HCT116 (cell line): ENCODE data around the gene LAMB4. TPM values are rescaled to one million over a fixed set of nuclear protein-coding genes. Genes with fewer than 3 reads are reported as not detected.

Source experiments
- ATAC-seq: fragments of 200-7000 bp; cut with Tn5 transposase; 2 replicates; pipeline ENCODE4 v1.9.1; 2020; ENCODE audit warnings: mild to moderate bottlenecking, moderate library complexity
- BruUV-seq: library from RNA; stranded (reverse); fragments of 400-500 nt; replicated peaks from 2 replicates; lab custom pipeline; 2021; lab: Mats Ljungman, UMichigan
- CTCF ChIA-PET: fragments of 300-600 bp; sonication (Branson Sonifier 250); formaldehyde crosslinking; loops from one replicate; lab custom pipeline; 2021; ENCODE audit warnings: antibody characterized with exemption; lab: Charles Lee
- POLR2A ChIA-PET: fragments of 300-600, 350-600 bp; sonication (Branson Sonifier 250); formaldehyde crosslinking; loops from one replicate; lab custom pipeline; 2021; ENCODE audit warnings: antibody characterized with exemption; lab: Charles Lee
- RAD21 ChIA-PET, 2 experiments: fragments of 300-600 bp; sonication (Branson Sonifier 250); formaldehyde crosslinking; loops; one replicate each; lab custom pipeline; 2023; ENCODE audit warnings: low total read pairs in 2 of 2; ENCODE audit not compliant: uncharacterized antibody in 2 of 2, unreplicated experiment in 2 of 2, low non-redundant PET in 1 of 2; lab: Charles Lee
- DNase-seq: peaks from one replicate; pipeline ENCODE4 v3.0.0-alpha.2; 2010; ENCODE audit warnings: low read depth, low spot score
- H2AFZ ChIP-seq: fragments of 200-600 bp; shearing (Covaris generic), sonication (generic); 2 replicates; pipeline ENCODE4 v1.6.1; 2017; ENCODE audit warnings: low read depth, mixed run types, mixed read lengths, antibody characterized with exemption, low read length; ENCODE audit not compliant: poor library complexity, severe bottlenecking
- H3K27ac ChIP-seq: 2 replicates; pipeline ENCODE4 v1.5.1; 2012; ENCODE audit warnings: low read depth, low read length
- H3K27me3 ChIP-seq: fragments of 200-600 bp; sonication (generic); 2 replicates; pipeline ENCODE4 v1.6.1; 2016; ENCODE audit warnings: mixed run types, low read length, mixed read lengths; ENCODE audit not compliant: insufficient read depth
- H3K36me3 ChIP-seq, 2 experiments: fragments of 200-500 bp in 1 of 2; fragments of 200-600 bp in 1 of 2; sonication (Bioruptor generic) in 1 of 2; sonication (generic) in 1 of 2; 2 replicates each; pipeline versions ENCODE4 v1.5.1 to v1.6.1; 2014 to 2016; ENCODE audit warnings: low read length in 2 of 2, inconsistent platforms in 1 of 2, mixed read lengths in 1 of 2, mixed run types in 1 of 2; ENCODE audit not compliant: insufficient read depth in 2 of 2, control insufficient read depth in 1 of 2
- H3K4me1 ChIP-seq, 2 experiments: fragments of 200-600 bp in 1 of 2; sonication (generic) in 1 of 2; 2 replicates each; pipeline versions ENCODE4 v1.5.1 to v1.6.1; 2012 to 2017; ENCODE audit warnings: low read length in 2 of 2, inconsistent platforms in 1 of 2, mild to moderate bottlenecking in 1 of 2, mixed read lengths in 1 of 2, mixed run types in 1 of 2, moderate library complexity in 1 of 2; ENCODE audit not compliant: insufficient read depth in 2 of 2, control insufficient read depth in 1 of 2
- H3K4me2 ChIP-seq: fragments of 200-600 bp; sonication (generic); 2 replicates; pipeline ENCODE4 v1.6.1; 2017; ENCODE audit warnings: mixed run types, low read length, mixed read lengths
- H3K4me3 ChIP-seq, 2 experiments: fragments of 200-600 bp in 1 of 2; sonication (generic) in 1 of 2; replicated peaks in 1 of 2; 2 replicates each; pipeline ENCODE4 v1.5.1; 2011 to 2016; ENCODE audit warnings: low read length in 2 of 2, control low read depth in 1 of 2, low read depth in 1 of 2, mild to moderate bottlenecking in 1 of 2, mixed read lengths in 1 of 2, mixed run types in 1 of 2
- H3K79me2 ChIP-seq: fragments of 200-600 bp; sonication (generic); 2 replicates; pipeline ENCODE4 v1.6.1; 2017; ENCODE audit warnings: mild to moderate bottlenecking, mixed run types, low read length, moderate library complexity, mixed read lengths; ENCODE audit not compliant: insufficient read depth
- H3K9ac ChIP-seq: fragments of 200-600 bp; sonication (generic); 2 replicates; pipeline ENCODE4 v1.6.1; 2016; ENCODE audit warnings: low read length, mixed read lengths
- H3K9me2 ChIP-seq: fragments of 200-600 bp; sonication (generic), shearing (Covaris generic); 2 replicates; pipeline ENCODE4 v1.6.1; 2017; ENCODE audit warnings: mixed run types, mild to moderate bottlenecking, moderate library complexity; ENCODE audit not compliant: insufficient read depth
- H3K9me3 ChIP-seq, 2 experiments: fragments of 200-500 bp in 1 of 2; fragments of 200-600 bp in 1 of 2; sonication (Bioruptor generic) in 1 of 2; sonication (generic) in 1 of 2; 2 replicates each; pipeline ENCODE4 v1.6.1; 2014 to 2017; ENCODE audit warnings: low read length in 2 of 2, mixed read lengths in 2 of 2, inconsistent platforms in 1 of 2, low read depth in 1 of 2, mild to moderate bottlenecking in 1 of 2, mixed run types in 1 of 2, moderate library complexity in 1 of 2; ENCODE audit not compliant: control insufficient read depth in 1 of 2, insufficient read depth in 1 of 2
- H4K20me1 ChIP-seq: fragments of 200-600 bp; sonication (generic), shearing (Covaris generic); 2 replicates; pipeline ENCODE4 v1.6.1; 2017; ENCODE audit warnings: mixed run types, mild to moderate bottlenecking, moderate library complexity; ENCODE audit not compliant: insufficient read depth
- EZH2 ChIP-seq: fragments of 200-600 bp; sonication (generic); IDR thresholded peaks from 2 replicates; pipeline ENCODE4 v1.6.1; 2017; ENCODE audit warnings: antibody characterized with exemption, mixed run types
- POLR2A ChIP-seq: IDR thresholded peaks from 2 replicates; pipeline ENCODE4 v1.7.0; 2011; ENCODE audit warnings: borderline replicate concordance; ENCODE audit not compliant: insufficient read depth, insufficient read length; ENCODE audit errors: extremely low read depth
- POLR2AphosphoS5 ChIP-seq: IDR thresholded peaks from 2 replicates; pipeline ENCODE4 v1.6.1; 2011; ENCODE audit warnings: mild to moderate bottlenecking, low read depth, low read length, moderate library complexity
- SIN3A ChIP-seq: IDR thresholded peaks from 2 replicates; pipeline ENCODE4 v1.6.1; 2012; ENCODE audit warnings: low read depth
- SP1 ChIP-seq: IDR thresholded peaks from 2 replicates; pipeline ENCODE4 v1.6.1; 2012; ENCODE audit warnings: low read depth
- YY1 ChIP-seq: IDR thresholded peaks from 2 replicates; pipeline ENCODE4 v1.6.1; 2011; ENCODE audit warnings: low read length, low read depth, moderate library complexity, mild to moderate bottlenecking; ENCODE audit not compliant: insufficient replicate concordance; ENCODE audit errors: extremely low read depth
- ZNF274 ChIP-seq: fragments of 200-500 bp; sonication (Bioruptor generic); IDR thresholded peaks from 2 replicates; pipeline ENCODE4 v1.6.1; 2014; ENCODE audit warnings: mild to moderate bottlenecking, low read depth, low read length, inconsistent platforms
- intact Hi-C: fragments of 100-400 bp; cut with micrococcal nuclease; formaldehyde crosslinking; loops from 2 replicates; pipeline ENCODE4 v1.10.0; 2022
- total RNA-seq: library from RNA; stranded (reverse); gene quantifications from one replicate; pipeline ENCODE4 v1.2.1, GENCODE V29; 2021; ENCODE audit not compliant: unreplicated experiment
- TF ChIP-seq, protein P1 (sequence below): IDR thresholded peaks from 2 replicates; pipeline ENCODE4 v1.6.1; 2012
- TF ChIP-seq, protein P2 (sequence below): IDR thresholded peaks from 2 replicates; pipeline ENCODE4 v1.6.1; 2012; ENCODE audit warnings: low read depth
- TF ChIP-seq, protein P3 (sequence below): IDR thresholded peaks from 2 replicates; pipeline ENCODE4 v1.6.1; 2012

The LAMB4 gene
- total RNA-seq, 1 experiment from 2014 or later: not detected

DNA sequence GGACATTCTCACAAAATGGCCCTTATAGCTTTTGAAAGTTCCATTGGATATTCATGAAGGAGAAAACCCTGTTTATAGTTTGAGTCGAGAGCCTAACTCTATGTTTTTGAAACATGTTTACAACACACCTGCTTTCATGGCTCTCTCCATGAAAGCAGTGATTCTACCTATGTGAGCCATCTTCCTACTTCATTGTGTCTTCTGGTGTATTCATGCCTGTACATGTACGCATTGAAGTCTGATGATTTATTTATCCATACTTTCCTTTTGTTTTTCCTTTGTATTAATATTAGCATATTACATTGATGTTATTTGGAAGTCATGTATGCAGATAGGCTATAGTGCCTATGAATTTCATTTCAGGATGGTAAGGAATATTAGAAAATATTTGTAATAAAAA, 58.0 kb downstream of the LAMB4 start:
- no TSS peak for BruUV-seq
- no peaks in the 10 kb centered on the region for H3K9me3 ChIP-seq
- no peak overlapping the region for H3K4me3 ChIP-seq
- intact Hi-C loops: no loop called here
- ChIA-PET POLR2A (no interaction called here), RAD21 (no interaction called here), CTCF (no interaction called here)
- DNase-seq: no peak
- TF ChIP-seq POLR2AphosphoS5 (no peak), YY1 (no peak), SIN3A (no peak), ZNF274 (no peak), EZH2 (no peak), POLR2A (no peak), SP1 (no peak)
- TF ChIP-seq, protein P1, sequence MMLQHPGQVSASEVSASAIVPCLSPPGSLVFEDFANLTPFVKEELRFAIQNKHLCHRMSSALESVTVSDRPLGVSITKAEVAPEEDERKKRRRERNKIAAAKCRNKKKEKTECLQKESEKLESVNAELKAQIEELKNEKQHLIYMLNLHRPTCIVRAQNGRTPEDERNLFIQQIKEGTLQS: no peak
- TF ChIP-seq, protein P2, sequence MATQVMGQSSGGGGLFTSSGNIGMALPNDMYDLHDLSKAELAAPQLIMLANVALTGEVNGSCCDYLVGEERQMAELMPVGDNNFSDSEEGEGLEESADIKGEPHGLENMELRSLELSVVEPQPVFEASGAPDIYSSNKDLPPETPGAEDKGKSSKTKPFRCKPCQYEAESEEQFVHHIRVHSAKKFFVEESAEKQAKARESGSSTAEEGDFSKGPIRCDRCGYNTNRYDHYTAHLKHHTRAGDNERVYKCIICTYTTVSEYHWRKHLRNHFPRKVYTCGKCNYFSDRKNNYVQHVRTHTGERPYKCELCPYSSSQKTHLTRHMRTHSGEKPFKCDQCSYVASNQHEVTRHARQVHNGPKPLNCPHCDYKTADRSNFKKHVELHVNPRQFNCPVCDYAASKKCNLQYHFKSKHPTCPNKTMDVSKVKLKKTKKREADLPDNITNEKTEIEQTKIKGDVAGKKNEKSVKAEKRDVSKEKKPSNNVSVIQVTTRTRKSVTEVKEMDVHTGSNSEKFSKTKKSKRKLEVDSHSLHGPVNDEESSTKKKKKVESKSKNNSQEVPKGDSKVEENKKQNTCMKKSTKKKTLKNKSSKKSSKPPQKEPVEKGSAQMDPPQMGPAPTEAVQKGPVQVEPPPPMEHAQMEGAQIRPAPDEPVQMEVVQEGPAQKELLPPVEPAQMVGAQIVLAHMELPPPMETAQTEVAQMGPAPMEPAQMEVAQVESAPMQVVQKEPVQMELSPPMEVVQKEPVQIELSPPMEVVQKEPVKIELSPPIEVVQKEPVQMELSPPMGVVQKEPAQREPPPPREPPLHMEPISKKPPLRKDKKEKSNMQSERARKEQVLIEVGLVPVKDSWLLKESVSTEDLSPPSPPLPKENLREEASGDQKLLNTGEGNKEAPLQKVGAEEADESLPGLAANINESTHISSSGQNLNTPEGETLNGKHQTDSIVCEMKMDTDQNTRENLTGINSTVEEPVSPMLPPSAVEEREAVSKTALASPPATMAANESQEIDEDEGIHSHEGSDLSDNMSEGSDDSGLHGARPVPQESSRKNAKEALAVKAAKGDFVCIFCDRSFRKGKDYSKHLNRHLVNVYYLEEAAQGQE: no peak
- TF ChIP-seq, protein P3, sequence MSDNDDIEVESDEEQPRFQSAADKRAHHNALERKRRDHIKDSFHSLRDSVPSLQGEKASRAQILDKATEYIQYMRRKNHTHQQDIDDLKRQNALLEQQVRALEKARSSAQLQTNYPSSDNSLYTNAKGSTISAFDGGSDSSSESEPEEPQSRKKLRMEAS: no peak
- H3K4me1 ChIP-seq: no peaks in the 10 kb centered on the region
- no peaks in the 10 kb centered on the region for H3K9me2 ChIP-seq
- no peak overlapping the region for H3K4me2 ChIP-seq
- no peak overlapping the region for H2AFZ ChIP-seq
- H3K36me3 ChIP-seq: no peaks in the 10 kb centered on the region
- H4K20me1 ChIP-seq: no peaks in the 10 kb centered on the region
- no peak overlapping the region for H3K27ac ChIP-seq
- H3K27me3 ChIP-seq: no peaks in the 10 kb centered on the region
- no peaks in the 10 kb centered on the region for H3K79me2 ChIP-seq
- no peak for ATAC-seq
- no peak overlapping the region for H3K9ac ChIP-seq
